ENCODE results near the gene HSPA12A.
"Not testable (repeated sequence)": the region's sequence is repeated elsewhere in the genome, so short reads cannot be mapped to it uniquely, and the experiment has no call there.

The HSPA12A gene

DNA sequence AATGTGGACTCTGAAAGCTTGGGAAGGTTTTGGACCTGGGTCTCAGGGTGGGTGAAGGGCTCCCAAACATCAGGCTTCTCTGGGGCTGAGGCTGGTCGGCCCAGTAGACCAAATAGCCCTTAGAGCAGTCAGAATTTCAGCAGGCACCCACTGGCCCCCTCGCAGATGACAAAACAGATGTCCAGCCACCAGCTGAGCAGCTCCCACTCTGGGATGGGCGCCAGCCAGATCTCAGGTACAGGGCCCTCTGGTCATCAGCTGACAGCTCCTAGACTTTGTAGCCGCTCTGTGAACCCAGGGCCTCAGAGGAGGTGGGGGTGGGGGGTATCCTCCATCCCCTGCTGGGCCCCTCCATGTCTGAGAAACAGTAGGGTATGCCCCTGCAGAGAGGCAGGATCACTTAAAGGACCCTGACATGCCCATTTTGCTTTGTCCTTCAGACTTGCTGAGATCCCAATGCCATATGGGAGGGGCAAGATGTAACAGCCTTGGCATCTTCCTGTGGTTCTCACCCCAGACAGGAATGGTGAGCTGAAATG lies 26.5 kb downstream of the HSPA12A start:
- DNase-seq = no peak

DNA sequence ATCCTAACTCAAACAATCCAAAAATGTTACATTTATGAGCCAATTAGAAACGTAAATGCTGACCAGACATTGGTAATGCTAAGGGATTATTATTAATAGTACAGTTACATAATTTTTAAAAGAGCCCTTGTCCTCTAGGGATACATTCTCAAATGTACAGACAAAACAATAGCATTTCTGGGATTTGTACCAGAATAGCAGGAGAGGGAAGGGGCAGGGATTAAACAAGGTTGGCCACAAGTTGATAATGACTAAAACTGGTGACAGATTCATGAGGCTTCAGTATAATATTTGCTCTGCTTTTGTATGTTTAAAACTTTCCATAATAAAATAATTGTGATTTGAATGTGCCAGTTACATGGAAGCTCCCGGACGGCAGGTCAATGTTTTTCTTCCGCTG lies 27.0 kb downstream of the HSPA12A start:
- DNase-seq = no peak

- no peak for DNase-seq
These were observed 28.5 kb downstream of the HSPA12A start for GRCh38 chr10:116713846-116714245.

- DNase-seq = no peak
These were observed 29.3 kb downstream of the HSPA12A start for GRCh38 chr10:116712989-116713543.

DNA sequence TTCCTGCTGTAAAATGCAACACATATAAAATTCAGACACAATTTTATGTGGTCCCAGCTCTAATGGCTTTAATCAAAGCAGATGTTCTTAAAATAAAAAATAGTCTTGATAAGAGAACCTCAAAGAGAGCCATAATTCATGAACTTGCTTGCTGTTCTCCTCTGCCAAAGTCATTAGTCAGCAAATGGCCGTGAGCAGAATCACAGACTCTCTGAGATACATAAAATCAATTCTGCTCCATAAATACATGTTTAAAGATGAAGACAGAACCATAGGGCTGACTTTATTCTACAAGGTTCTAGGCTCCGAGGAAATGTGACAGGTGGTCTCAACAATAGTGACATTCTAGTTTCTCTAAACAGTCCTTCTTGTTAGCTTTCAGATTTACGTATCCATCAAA lies 29.8 kb downstream of the HSPA12A start:
- no peak for DNase-seq

DNA sequence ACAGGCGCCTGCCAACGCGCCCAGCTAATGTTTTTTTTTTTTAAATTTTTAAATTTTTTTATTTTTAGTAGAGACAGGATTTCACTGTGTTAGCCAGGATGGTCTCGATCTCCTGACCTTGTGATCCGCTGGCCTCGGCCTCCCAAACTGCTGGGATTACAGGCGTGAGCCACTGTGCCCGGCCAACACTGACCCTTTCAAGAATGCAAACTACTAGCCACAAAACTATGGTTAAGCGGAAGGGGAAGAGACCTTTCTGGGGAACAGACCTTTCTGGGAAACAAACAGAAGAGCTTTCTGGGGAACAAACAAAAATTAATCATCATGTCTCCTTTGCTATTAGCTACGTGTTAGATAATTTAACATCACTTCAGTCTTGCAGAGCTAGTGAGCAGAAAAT lies 30.6 kb downstream of the HSPA12A start:
- not testable (repeated sequence) for DNase-seq

- DNase-seq = no peak
These were observed 32.3 kb downstream of the HSPA12A start for GRCh38 chr10:116710076-116710475.

GRCh38 chr10:116708877-116709276 lies 33.5 kb downstream of the HSPA12A start:
- no peak for DNase-seq

GRCh38 chr10:116708391-116708821 lies 34.0 kb downstream of the HSPA12A start:
- DNase-seq = peak; percentile 91

DNA sequence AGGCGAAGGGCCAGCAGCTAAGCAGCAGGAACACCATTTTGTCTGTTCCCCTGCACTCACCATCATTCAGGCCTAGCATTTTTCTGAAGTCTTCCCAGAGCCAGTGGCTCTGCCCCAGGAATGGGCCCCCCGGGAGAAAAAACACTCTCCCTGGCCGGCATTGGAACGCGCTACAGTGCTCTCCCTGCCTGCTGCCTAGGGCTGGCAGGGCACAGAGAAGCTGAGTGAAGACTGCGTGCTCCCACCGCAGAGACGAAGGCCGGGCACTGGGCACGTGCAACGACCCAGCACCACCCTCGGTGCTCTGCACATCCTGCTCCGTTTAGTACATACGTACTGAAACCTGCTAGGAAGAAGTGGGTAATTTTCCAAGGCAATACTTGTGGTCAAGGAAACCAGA lies 34.4 kb downstream of the HSPA12A start:
- DNase-seq = no peak

- DNase-seq = no peak
These were observed 36.1 kb downstream of the HSPA12A start for GRCh38 chr10:116706281-116706680.

DNA sequence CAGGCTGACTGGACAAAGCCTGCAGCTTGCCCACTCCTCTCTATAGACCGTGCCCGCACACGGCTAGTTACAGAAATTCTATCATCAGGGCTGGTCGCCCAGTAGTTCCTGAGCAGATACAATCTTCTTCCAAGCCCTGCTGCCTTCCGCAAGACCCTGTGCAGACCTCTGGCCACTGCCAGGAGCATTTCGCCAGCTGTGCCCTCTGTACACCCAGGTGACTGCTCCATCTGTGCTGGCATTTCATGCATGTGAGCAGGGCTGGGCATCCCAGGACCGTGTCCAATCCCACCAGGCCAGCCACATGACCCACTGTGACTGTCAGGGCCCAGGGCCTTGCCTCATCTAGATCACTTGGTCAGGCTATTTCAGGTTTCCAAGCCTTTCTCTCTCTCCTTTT lies 36.9 kb downstream of the HSPA12A start:
- no peak for DNase-seq

GRCh38 chr10:116704926-116705325 lies 37.4 kb downstream of the HSPA12A start:
- DNase-seq = no peak

DNA sequence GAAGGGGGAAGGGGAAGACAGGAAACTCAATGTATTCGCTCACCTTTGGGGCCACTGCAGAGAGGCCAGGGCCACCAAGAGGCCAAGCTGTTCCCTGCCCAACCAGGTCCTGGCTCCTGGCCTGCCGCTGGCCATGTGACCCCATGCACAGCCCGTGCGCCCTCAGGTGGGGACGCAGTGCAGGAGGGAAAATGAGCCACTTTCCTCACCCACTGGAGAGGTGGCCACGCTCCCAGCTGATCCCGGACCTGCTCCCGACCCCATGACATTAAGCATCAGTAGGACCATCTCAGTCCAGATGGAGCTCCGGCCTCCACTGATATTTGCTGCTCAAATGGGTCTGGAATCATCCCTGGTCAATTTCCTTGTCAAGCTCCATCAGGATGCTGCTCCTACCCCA lies 40.2 kb downstream of the HSPA12A start:
- DNase-seq = no peak

DNA sequence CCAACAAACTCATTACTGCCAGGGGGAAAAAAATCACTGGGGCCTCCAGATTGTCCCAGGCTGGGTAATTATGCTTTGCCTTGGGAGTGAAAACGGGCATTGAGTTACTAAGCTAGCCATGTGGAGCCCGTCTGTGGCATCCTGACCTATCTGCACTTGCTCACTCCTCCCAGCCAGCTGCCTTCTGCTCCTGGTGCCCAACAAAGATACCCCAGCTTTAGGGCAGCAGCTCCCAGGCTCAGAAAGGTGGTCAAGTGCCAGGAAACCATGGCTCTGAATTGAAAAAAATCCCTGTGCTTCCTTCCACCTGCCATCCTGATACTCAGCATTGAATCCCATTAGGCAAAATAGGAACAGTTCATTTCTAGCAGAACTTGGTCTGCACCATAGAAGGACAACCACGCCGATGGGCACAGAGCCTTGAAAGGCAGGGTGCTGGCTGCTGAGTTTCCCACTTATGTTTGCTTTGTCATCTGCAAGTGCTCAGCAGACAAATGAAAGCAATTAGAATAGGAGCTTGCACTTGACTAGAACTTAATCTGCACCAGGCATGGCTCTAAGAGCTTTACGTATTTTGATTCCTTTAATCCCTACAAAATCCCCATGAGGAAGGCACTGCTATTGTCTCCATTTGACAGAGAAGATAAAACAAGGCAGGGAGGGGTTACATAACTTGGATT lies 42.8 kb downstream of the HSPA12A start:
- no peak for DNase-seq

DNA sequence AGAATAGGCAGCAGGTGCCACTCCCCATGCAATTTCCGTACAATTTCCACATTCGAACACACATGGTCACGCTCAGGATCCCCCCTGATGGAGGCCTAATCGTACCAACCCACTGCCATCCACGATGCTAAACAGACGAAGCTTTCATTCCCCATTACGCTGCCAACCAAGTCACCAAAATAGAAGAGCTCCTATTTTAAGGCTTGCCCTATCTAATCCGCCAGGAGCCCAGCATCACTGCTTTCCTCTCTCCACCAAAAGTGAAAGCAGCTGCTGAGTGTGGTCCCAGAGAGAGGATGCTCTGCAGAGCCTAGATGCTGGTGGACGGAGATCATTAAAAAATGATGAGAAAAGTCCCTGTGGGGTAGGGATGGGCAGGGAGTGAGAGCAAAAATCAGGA lies 43.3 kb downstream of the HSPA12A start:
- DNase-seq = no peak

- DNase-seq = no peak
These were observed 44.0 kb downstream of the HSPA12A start for GRCh38 chr10:116698364-116698763.

GRCh38 chr10:116697816-116698215 lies 44.5 kb downstream of the HSPA12A start:
- DNase-seq = no peak

DNA sequence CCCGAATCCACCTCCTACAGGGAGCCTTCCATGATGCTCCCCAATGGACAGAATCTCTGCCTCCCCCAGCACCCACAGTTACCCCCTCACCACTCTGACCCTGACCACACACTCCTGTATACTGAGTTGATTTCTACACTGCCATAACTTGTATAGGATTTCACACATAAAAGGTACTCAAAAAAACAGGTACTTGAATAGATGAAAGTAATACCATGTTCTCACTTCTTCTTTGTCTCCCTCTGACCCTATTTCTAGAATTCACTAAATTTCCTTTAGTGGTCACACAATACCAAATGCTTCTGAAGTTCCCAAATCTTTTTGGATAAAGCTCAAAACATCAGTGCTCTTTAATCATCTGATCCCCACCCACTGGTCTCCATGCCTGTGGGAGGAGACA lies 45.4 kb downstream of the HSPA12A start:
- DNase-seq = no peak

- no peak for DNase-seq
These were observed 47.5 kb downstream of the HSPA12A start for GRCh38 chr10:116694927-116695268.

DNA sequence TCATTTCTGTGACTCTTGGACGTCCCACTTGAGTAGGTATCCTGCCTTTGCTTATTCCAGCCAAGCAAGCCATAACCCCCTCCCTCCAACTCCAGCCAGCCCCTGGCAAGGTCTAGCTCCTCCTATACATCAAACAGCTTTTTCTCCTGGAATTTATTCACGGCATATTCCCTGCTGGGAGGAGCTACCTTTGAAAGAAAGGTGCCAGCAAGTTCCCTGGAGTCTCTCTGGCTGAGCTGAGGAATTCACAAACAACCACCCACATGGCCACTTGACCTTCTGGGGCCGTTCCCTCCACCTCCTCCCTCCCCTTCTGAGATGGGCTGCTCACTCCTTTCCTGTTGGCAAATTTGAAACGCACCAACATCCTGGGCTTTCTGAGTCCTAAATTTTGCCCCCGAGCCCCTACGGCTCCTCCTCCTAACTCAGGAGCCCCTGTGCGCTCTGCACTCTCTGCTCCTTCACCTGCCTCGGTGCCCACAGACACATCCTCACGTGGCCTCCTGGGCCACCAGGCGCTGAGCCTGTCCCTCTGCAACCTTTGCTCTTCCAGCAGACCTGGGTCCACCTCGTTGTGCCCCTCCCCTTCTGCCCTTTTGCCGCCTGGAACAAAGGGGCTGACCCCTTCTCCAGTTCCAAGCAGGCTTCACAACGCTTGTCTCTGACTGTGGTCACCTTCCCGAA lies 48.0 kb downstream of the HSPA12A start:
- peak; percentile 61 for DNase-seq

DNA sequence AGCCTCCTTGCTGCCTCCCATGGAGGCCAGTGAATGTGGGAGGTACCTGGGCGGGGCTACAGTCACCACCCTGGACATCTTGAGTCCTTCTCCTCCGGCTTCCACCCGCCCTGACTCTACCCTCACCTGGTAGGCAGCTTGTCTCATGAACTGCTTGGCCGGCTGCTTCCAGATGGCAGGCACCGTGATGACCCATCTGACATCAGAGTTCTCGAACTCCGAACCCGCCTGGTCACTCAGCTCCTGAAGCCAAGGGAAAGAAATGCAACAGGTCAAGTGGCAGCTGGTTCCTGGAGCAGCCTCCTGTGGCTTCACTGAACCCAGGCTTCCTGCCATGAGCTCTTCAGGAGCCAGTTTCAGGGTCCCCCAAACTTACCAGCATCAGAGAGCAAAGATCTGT lies 50.1 kb downstream of the HSPA12A start:
- DNase-seq = no peak

DNA sequence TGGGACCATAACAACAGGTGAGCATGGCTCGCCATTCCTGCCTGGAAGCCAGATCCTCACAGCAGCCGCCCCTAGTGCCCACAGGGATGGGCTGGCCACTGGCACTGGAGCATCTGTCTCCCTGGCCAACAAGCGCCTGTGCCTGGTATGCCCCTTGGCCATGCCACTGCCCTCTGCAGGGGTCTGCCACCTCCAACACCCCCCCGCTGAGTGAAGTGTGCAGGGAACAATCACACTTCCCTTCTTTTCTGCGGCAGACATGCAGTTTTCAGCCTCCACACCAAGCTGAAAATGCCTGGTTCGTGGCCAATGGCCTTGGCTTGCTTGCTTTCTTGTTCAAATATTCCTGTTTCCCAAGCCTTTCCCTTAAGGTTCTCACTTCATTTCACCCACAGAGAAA lies 50.7 kb downstream of the HSPA12A start:
- DNase-seq = no peak

All from kidney glomerular epithelial cell (primary cell).